NCI-H2107 treated with DMSO at 0.1 percent for 48 hours (cell line): Measurements from ENCODE around the gene HOXD3.

Experiments
- DNase-seq: peaks from one replicate; lab custom pipeline; 2025; ENCODE audit not compliant: unreplicated experiment; lab: John Stamatoyannopoulos, UW

Gene HOXD3

GRCh38 chr2:176148751-176149421 lies 8.2 kb upstream of the HOXD3 start:
- no peak for DNase-seq

- DNase-seq, result no peak
These were observed 7.6 kb upstream of the HOXD3 start for GRCh38 chr2:176149481-176149938.

GRCh38 chr2:176149939-176150583 lies 7.0 kb upstream of the HOXD3 start:
- no peak for DNase-seq

GRCh38 chr2:176150584-176151441 lies 6.3 kb upstream of the HOXD3 start:
- no peak for DNase-seq

GRCh38 chr2:176151442-176152287 lies 5.4 kb upstream of the HOXD3 start, which contains the start of gene HOXD4:
Gene HOXD4, plus strand, starts transcription at chr2:176151550. Its CDS starts 84 bp downstream, at chr2:176151634.
- no peak for DNase-seq

GRCh38 chr2:176152350-176153181 lies 4.5 kb upstream of the HOXD3 start:
- DNase-seq, result no peak

GRCh38 chr2:176154576-176155252 lies 2.4 kb upstream of the HOXD3 start:
- DNase-seq, result no peak

- DNase-seq, result no peak
These were observed 1.6 kb upstream of the HOXD3 start for GRCh38 chr2:176155356-176156044.

GRCh38 chr2:176156301-176156806 lies 753 bp upstream of the HOXD3 start:
- DNase-seq, result no peak

- DNase-seq, result no peak
These were observed 535 bp downstream of the HOXD3 start for GRCh38 chr2:176157499-176158185.

GRCh38 chr2:176158186-176158591 lies 1.1 kb downstream of the HOXD3 start:
- DNase-seq, result no peak

GRCh38 chr2:176158855-176159662 lies 2.0 kb downstream of the HOXD3 start:
- no peak for DNase-seq

GRCh38 chr2:176159663-176160250 lies 2.6 kb downstream of the HOXD3 start:
- no peak for DNase-seq

GRCh38 chr2:176160251-176160985 lies 3.3 kb downstream of the HOXD3 start:
- DNase-seq, result no peak

- DNase-seq, result no peak
These were observed 4.1 kb downstream of the HOXD3 start for GRCh38 chr2:176160986-176161824.
